HG03103 (cell line): ENCODE measurements around the gene SAG.
"Not testable (repeated sequence)": the region's sequence is repeated elsewhere in the genome, so short reads cannot be mapped to it uniquely, and the experiment has no call there.

Source experiments
- ATAC-seq: cut with Tn5 transposase; IDR thresholded peaks from one replicate; pipeline ENCODE4 v1.9.1; 2021; ENCODE audit warnings: low read depth; ENCODE audit not compliant: unreplicated experiment

Gene SAG

GRCh38 chr2:233328922-233329321, 21.3 kb downstream of the SAG start:
- ATAC-seq, result no peak

- no peak for ATAC-seq
These were observed 22.0 kb downstream of the SAG start for GRCh38 chr2:233329489-233330135.

- peak; percentile 90 for ATAC-seq
These were observed 23.9 kb downstream of the SAG start for GRCh38 chr2:233331536-233331935.

- no peak for ATAC-seq
These were observed 24.5 kb downstream of the SAG start for GRCh38 chr2:233332125-233332524.

- ATAC-seq, result no peak
These were observed 27.3 kb downstream of the SAG start for GRCh38 chr2:233334915-233335314.

- not testable (repeated sequence) for ATAC-seq
These were observed 28.5 kb downstream of the SAG start for GRCh38 chr2:233336091-233336490.

- no peak for ATAC-seq
These were observed 28.9 kb downstream of the SAG start for GRCh38 chr2:233336541-233336940.

GRCh38 chr2:233338046-233338445, 30.4 kb downstream of the SAG start:
- ATAC-seq, result no peak

- no peak for ATAC-seq
These were observed 31.3 kb downstream of the SAG start for GRCh38 chr2:233338812-233339368.

- no peak for ATAC-seq
These were observed 31.8 kb downstream of the SAG start for GRCh38 chr2:233339427-233339826.

- no peak for ATAC-seq
These were observed 33.7 kb downstream of the SAG start for GRCh38 chr2:233341296-233341695.

GRCh38 chr2:233342301-233342700, 34.7 kb downstream of the SAG start:
- ATAC-seq, result no peak

- ATAC-seq, result no peak
These were observed 35.6 kb downstream of the SAG start for GRCh38 chr2:233343171-233343705.

GRCh38 chr2:233346376-233346775, 38.8 kb downstream of the SAG start:
- ATAC-seq, result no peak

GRCh38 chr2:233346930-233347329, 39.3 kb downstream of the SAG start:
- ATAC-seq, result no peak

- ATAC-seq, result no peak
These were observed 41.7 kb downstream of the SAG start for GRCh38 chr2:233349005-233349998.

GRCh38 chr2:233350708-233351107, 43.1 kb downstream of the SAG start:
- no peak for ATAC-seq

- no peak for ATAC-seq
These were observed 43.8 kb downstream of the SAG start for GRCh38 chr2:233351423-233351822.

- ATAC-seq, result no peak
These were observed 44.7 kb downstream of the SAG start for GRCh38 chr2:233352141-233352842.

GRCh38 chr2:233353101-233353768, 45.6 kb downstream of the SAG start:
- ATAC-seq, result no peak
